Adrenal gland (tissue), 5 donors: ENCODE measurements around the gene LIG4.

ENCODE experiments used
- CTCF ChIP-seq, 6 experiments: fragments of 450-650 bp in 4 of 6; fragments of 200-600 bp in 2 of 6; sonication (generic) in 1 of 6; IDR thresholded peaks; 1 replicate in 5 of 6; 2 replicates in 1 of 6; pipeline versions ENCODE4 v1.5.1 to v1.8.0; 2016 to 2021; ENCODE audit warnings: antibody characterized with exemption in 6 of 6, mild to moderate bottlenecking in 2 of 6, moderate library complexity in 1 of 6
- POLR2A ChIP-seq, 2 donors: fragments of 450-650 bp; IDR thresholded peaks; one replicate each; pipeline ENCODE4 v1.6.1; 2017; ENCODE audit warnings: antibody characterized with exemption in 2 of 2, mild to moderate bottlenecking in 2 of 2, moderate library complexity in 1 of 2
- donor health status: DM: no; HTN: no; CAD: no.

- no peak for TF ChIP-seq CTCF (IDR thresholded peaks at IDR 0.05)
- TF ChIP-seq POLR2A (IDR thresholded peaks at IDR 0.05): no peak
These were observed 48.5 kb upstream of the LIG4 start for GRCh38 chr13:108263621-108264355.
